ENCODE results near the gene CAB39L.

The CAB39L gene

DNA sequence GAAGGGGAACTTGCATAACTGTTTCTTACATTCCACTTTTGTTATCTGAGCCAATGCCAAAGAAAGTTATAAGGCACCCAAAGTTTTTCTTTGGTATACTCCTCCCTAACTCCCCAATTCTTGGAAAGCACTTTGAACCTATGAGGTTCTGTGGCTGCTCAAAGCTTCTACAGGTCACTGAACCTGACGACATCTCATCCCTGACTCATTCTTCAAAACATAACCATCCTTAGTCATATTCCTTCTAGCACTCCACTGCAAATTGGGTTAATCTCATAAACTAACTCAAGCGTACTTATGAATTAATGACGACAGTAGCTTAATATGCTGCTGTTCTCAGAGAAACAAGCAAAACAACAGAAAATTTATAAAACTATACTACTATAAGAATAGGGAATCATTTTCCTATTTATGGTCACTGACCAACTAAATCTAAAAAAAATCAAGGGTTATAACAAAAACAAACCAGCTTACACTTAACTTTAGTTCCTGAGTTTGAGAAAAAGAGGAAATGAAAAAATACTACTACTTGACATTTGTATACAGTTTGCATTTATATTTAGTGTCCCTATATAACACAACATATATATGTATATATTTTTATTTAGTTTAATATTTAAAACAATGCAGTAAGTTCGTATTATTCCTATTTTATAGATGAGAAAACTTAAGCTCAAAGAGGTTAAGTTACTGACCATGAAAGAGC, 69.1 kb downstream of the CAB39L start:
- no peaks in the 10 kb centered on the region for H3K27me3 ChIP-seq (replicated peaks; ENCODE audit: control insufficient read depth, insufficient read depth, low read length, poor library complexity, severe bottlenecking)
- no peak overlapping the region for H3K4me3 ChIP-seq (ENCODE audit: insufficient read depth, low read depth, low read length, poor library complexity, severe bottlenecking)
- no peak for DNase-seq
- peaks cover 14% of the 10 kb centered on the region for H3K4me1 ChIP-seq (ENCODE audit: control insufficient read depth, insufficient read depth, low read length, poor library complexity, severe bottlenecking)
- H3K27ac ChIP-seq (ENCODE audit: insufficient read depth, low read length, poor library complexity, severe bottlenecking): no peak overlapping the region
- no peaks in the 10 kb centered on the region for H3K9me3 ChIP-seq (ENCODE audit: control insufficient read depth, low read length)
- H3K36me3 ChIP-seq (ENCODE audit: control insufficient read depth, insufficient read depth, low read length): no peaks in the 10 kb centered on the region

DNA sequence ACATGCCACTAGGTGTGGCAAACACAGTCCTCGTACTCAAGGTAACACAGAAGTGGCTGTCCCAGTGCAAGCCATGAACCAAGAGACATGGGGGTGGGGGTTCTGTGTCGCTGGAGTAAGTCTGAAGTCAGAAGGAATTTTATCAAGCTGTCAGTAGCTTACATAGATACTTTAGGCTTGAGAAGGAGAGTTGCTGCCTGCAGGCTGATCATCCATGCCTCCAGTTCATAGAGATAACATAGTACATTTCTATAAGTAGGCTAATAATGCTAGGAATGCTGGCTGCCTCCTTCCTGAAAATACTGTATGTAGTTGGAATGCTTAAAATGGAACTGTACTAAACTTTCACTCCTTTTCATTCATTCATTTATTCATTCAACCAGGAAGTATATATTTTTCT, 70.1 kb downstream of the CAB39L start:
- H3K36me3 ChIP-seq (ENCODE audit: control insufficient read depth, insufficient read depth, low read length): no peaks in the 10 kb centered on the region
- H3K4me1 ChIP-seq (ENCODE audit: control insufficient read depth, insufficient read depth, low read length, poor library complexity, severe bottlenecking): peaks cover 14% of the 10 kb centered on the region
- no peak for DNase-seq
- H3K9me3 ChIP-seq (ENCODE audit: control insufficient read depth, low read length): no peaks in the 10 kb centered on the region
- H3K27me3 ChIP-seq (replicated peaks; ENCODE audit: control insufficient read depth, insufficient read depth, low read length, poor library complexity, severe bottlenecking): no peaks in the 10 kb centered on the region
- no peak overlapping the region for H3K27ac ChIP-seq (ENCODE audit: insufficient read depth, low read length, poor library complexity, severe bottlenecking)
- no peak overlapping the region for H3K4me3 ChIP-seq (ENCODE audit: insufficient read depth, low read depth, low read length, poor library complexity, severe bottlenecking)

DNA sequence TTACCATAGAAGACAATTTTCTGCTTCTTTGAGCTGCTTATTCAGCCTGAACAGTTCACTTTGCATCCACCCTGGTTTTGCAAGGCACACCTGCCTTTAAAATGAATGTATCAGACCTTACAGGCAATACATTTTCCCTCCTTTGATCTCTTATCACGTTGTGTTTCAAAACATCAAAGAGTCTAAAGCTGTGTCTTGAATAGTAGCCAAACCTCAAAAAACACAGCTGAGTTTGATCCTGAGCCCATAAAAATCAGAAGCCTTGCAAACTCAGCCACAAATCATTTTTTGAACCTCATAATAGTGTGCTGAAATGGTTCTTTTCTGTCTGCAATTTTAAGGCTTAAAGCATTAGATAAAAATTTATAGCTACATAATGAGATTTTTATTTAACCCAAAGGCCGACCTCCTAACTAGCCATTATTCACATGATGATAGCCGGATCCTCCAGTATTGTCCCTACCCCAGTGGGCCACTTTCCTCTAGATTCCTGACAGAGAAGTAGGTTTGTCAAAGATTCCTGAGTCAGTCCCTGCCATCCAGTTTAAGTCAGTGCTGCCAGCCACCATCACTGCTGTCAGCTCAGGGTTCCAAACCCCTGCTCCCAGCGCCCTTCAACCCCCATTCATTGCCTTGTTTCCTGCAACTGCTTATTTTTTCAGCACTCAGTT, 71.8 kb downstream of the CAB39L start:
- Histone ChIP-seq H3K4me1 (ENCODE audit: control insufficient read depth, insufficient read depth, low read length, poor library complexity, severe bottlenecking) (peaks cover 14% of the 10 kb centered on the region), H3K27me3 (replicated peaks; ENCODE audit: control insufficient read depth, insufficient read depth, low read length, poor library complexity, severe bottlenecking) (no peaks in the 10 kb centered on the region), H3K9me3 (ENCODE audit: control insufficient read depth, low read length) (no peaks in the 10 kb centered on the region), H3K4me3 (ENCODE audit: insufficient read depth, low read depth, low read length, poor library complexity, severe bottlenecking) (no peak overlapping the region), H3K27ac (ENCODE audit: insufficient read depth, low read length, poor library complexity, severe bottlenecking) (no peak overlapping the region), H3K36me3 (ENCODE audit: control insufficient read depth, insufficient read depth, low read length) (no peaks in the 10 kb centered on the region)
- no peak for DNase-seq

DNA sequence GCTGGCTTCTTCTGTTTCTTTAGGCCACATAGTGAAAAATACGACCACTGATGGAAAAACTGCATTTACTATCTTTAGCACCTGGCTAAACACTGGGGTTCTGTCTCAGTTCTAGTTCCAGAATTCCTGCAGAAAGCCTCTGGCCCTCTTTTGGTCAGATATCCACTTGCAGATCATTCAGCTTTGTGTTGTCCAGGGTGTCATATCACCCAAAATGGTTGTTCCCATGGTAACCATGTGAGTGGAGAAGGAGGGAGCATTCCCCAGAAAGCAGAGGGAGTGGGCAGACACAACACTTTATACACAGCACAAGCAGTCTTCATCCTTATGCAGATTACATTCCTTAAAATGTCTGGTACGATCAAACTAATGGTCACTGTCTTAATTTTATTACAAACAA, 73.5 kb downstream of the CAB39L start:
- no peak for DNase-seq
- Histone ChIP-seq H3K27me3 (replicated peaks; ENCODE audit: control insufficient read depth, insufficient read depth, low read length, poor library complexity, severe bottlenecking) (no peaks in the 10 kb centered on the region), H3K4me1 (ENCODE audit: control insufficient read depth, insufficient read depth, low read length, poor library complexity, severe bottlenecking) (peaks cover 14% of the 10 kb centered on the region), H3K27ac (ENCODE audit: insufficient read depth, low read length, poor library complexity, severe bottlenecking) (no peak overlapping the region), H3K36me3 (ENCODE audit: control insufficient read depth, insufficient read depth, low read length) (no peaks in the 10 kb centered on the region), H3K9me3 (ENCODE audit: control insufficient read depth, low read length) (no peaks in the 10 kb centered on the region), H3K4me3 (ENCODE audit: insufficient read depth, low read depth, low read length, poor library complexity, severe bottlenecking) (no peak overlapping the region)

DNA sequence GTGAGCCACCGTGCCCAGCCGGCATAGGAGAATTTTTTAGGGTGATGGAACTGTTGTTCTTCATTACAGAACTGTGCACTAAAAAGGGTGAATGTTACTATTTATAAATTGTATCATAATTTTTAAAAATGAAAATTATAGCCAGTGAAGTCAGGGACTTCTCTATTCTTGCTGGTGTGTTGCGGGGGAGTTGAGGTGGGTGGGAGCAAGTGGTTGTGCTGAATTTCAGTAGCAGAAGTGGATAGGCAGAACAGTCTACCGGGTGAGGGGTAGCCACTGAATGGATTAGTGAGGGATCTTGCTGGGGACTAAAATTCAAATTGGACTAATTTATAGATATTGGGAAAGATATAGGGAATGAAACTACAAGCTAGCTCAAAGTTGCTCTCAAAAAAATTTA, 74.0 kb downstream of the CAB39L start:
- peaks cover 14% of the 10 kb centered on the region for H3K4me1 ChIP-seq (ENCODE audit: control insufficient read depth, insufficient read depth, low read length, poor library complexity, severe bottlenecking)
- H3K27ac ChIP-seq (ENCODE audit: insufficient read depth, low read length, poor library complexity, severe bottlenecking): no peak overlapping the region
- DNase-seq: no peak
- no peaks in the 10 kb centered on the region for H3K9me3 ChIP-seq (ENCODE audit: control insufficient read depth, low read length)
- no peaks in the 10 kb centered on the region for H3K27me3 ChIP-seq (replicated peaks; ENCODE audit: control insufficient read depth, insufficient read depth, low read length, poor library complexity, severe bottlenecking)
- no peaks in the 10 kb centered on the region for H3K36me3 ChIP-seq (ENCODE audit: control insufficient read depth, insufficient read depth, low read length)
- H3K4me3 ChIP-seq (ENCODE audit: insufficient read depth, low read depth, low read length, poor library complexity, severe bottlenecking): no peak overlapping the region

DNA sequence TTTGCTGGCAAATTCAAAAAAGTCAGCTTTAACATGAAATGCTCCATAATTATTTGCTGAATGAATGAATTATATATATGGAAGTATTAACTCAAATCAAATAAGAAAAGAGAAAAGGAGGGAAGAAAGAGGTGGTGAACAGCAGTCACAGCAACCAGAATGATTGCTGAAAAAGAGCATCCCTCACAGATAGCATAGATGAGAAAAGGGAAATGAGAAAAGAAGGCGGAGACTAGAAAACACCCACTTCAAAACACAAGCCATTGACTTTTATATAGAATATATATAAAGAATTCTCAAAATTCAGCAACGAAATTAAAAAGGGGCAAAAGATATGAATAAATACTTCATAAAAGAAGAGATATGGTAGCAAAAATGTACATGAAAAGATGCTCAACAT, 75.2 kb downstream of the CAB39L start:
- H3K36me3 ChIP-seq (ENCODE audit: control insufficient read depth, insufficient read depth, low read length): no peaks in the 10 kb centered on the region
- H3K4me3 ChIP-seq (ENCODE audit: insufficient read depth, low read depth, low read length, poor library complexity, severe bottlenecking): no peak overlapping the region
- H3K9me3 ChIP-seq (ENCODE audit: control insufficient read depth, low read length): no peaks in the 10 kb centered on the region
- H3K4me1 ChIP-seq (ENCODE audit: control insufficient read depth, insufficient read depth, low read length, poor library complexity, severe bottlenecking): peaks cover 14% of the 10 kb centered on the region
- H3K27me3 ChIP-seq (replicated peaks; ENCODE audit: control insufficient read depth, insufficient read depth, low read length, poor library complexity, severe bottlenecking): no peaks in the 10 kb centered on the region
- no peak overlapping the region for H3K27ac ChIP-seq (ENCODE audit: insufficient read depth, low read length, poor library complexity, severe bottlenecking)
- DNase-seq: no peak

DNA sequence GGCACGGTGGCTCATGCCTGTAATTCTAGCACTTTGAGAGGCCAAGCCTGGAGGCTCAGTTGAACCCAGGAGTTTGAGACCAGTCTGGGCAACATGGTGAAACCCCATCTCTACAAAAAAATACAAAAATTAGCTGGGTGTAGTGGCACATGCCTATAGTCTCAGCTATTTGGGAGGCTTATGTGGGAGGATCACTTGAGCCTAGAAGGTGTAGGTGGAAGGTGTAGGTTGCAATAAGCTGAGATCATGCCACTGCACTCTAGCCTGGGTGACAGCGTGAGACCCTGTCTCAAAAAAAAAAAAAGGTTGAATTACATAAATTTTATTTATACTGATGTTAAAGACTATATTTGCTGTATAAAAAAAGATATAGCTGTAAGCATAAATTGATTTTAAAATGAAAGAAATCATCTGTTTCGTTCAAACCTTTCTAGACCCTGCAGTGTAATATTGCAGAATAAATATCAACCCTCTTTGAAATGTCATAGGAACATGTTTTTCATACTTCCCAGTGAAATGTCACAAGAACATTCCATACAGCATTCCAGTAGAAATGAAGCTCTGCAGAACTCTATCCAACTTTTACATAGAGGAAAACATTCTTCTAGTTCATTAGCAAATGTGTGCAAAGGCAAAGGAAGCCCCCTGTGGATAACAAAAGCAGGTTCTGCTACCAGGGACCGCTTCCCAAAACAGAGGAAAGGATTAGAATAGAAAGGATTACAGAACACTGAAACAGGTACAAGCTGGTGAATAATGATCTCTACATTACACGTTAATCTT, 76.0 kb downstream of the CAB39L start:
- no peak overlapping the region for H3K4me3 ChIP-seq (ENCODE audit: insufficient read depth, low read depth, low read length, poor library complexity, severe bottlenecking)
- no peaks in the 10 kb centered on the region for H3K27me3 ChIP-seq (replicated peaks; ENCODE audit: control insufficient read depth, insufficient read depth, low read length, poor library complexity, severe bottlenecking)
- no peak overlapping the region for H3K27ac ChIP-seq (ENCODE audit: insufficient read depth, low read length, poor library complexity, severe bottlenecking)
- no peaks in the 10 kb centered on the region for H3K9me3 ChIP-seq (ENCODE audit: control insufficient read depth, low read length)
- no peak for DNase-seq
- no peaks in the 10 kb centered on the region for H3K36me3 ChIP-seq (ENCODE audit: control insufficient read depth, insufficient read depth, low read length)
- peaks cover 14% of the 10 kb centered on the region for H3K4me1 ChIP-seq (ENCODE audit: control insufficient read depth, insufficient read depth, low read length, poor library complexity, severe bottlenecking)

DNA sequence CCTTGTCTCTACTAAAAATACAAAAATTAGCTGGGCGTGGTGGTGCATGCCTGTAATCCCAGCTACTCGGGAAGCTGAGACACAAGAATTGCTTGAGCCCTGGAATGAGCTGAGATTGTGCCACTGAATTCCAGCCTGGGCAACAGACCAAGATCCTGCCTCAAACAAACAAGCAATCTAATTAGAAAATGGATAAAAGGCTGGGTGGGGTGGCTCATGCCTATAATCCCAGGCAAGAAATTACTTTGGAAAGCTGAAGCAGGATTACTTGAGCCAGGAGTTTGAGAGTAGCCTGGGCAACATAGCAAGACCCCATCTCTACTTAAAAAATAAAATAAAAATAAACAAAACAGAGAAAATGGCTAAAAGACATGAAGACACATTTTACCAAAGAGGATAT, 77.0 kb downstream of the CAB39L start:
- Histone ChIP-seq H3K36me3 (ENCODE audit: control insufficient read depth, insufficient read depth, low read length) (no peaks in the 10 kb centered on the region), H3K9me3 (ENCODE audit: control insufficient read depth, low read length) (no peaks in the 10 kb centered on the region), H3K4me1 (ENCODE audit: control insufficient read depth, insufficient read depth, low read length, poor library complexity, severe bottlenecking) (peaks cover 7% of the 10 kb centered on the region), H3K27ac (ENCODE audit: insufficient read depth, low read length, poor library complexity, severe bottlenecking) (no peak overlapping the region), H3K27me3 (replicated peaks; ENCODE audit: control insufficient read depth, insufficient read depth, low read length, poor library complexity, severe bottlenecking) (no peaks in the 10 kb centered on the region), H3K4me3 (ENCODE audit: insufficient read depth, low read depth, low read length, poor library complexity, severe bottlenecking) (no peak overlapping the region)
- no peak for DNase-seq

DNA sequence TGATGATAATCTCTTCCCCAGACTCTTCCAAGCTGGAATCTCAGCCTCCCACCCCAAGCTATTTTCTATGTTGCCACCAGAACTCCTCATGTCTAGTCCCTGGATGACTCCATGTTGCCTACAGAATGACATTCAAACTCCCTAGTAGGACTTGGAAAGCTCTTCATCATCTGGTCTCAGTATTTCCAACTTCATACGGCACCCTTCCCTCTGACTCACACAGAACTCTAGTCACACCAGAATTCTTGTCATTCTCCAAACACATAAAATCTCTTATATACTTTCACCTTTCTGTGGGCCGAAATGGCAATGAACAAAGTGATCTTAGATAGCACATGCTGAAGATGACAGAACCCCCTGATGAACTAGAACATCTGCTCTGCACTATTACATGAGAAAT, 86.2 kb downstream of the CAB39L start:
- Histone ChIP-seq H3K4me1 (ENCODE audit: control insufficient read depth, insufficient read depth, low read length, poor library complexity, severe bottlenecking) (no peaks in the 10 kb centered on the region), H3K4me3 (ENCODE audit: insufficient read depth, low read depth, low read length, poor library complexity, severe bottlenecking) (no peak overlapping the region), H3K36me3 (ENCODE audit: control insufficient read depth, insufficient read depth, low read length) (no peaks in the 10 kb centered on the region), H3K27me3 (replicated peaks; ENCODE audit: control insufficient read depth, insufficient read depth, low read length, poor library complexity, severe bottlenecking) (no peaks in the 10 kb centered on the region), H3K27ac (ENCODE audit: insufficient read depth, low read length, poor library complexity, severe bottlenecking) (no peak overlapping the region), H3K9me3 (ENCODE audit: control insufficient read depth, low read length) (no peaks in the 10 kb centered on the region)
- no peak for DNase-seq

DNA sequence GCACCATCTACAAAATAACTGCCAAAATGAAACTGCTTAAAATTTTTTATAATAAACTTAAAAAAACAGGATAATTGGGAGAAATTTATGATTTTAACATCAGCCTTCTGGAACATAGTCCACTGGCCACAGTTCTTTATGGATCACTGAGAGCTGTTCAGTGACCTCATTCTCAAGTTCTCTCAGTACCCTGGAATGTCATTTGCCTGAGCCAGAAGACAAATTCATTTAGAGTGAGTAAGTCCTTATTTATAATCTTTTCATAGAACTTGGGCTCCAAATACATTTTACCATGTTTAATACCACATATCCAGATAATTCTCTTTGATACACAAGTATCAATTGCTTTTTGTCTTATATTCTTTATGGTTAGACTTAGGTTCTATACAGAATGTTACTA, 87.6 kb downstream of the CAB39L start:
- H3K4me3 ChIP-seq (ENCODE audit: insufficient read depth, low read depth, low read length, poor library complexity, severe bottlenecking): no peak overlapping the region
- no peak overlapping the region for H3K27ac ChIP-seq (ENCODE audit: insufficient read depth, low read length, poor library complexity, severe bottlenecking)
- DNase-seq: no peak
- H3K36me3 ChIP-seq (ENCODE audit: control insufficient read depth, insufficient read depth, low read length): no peaks in the 10 kb centered on the region
- no peaks in the 10 kb centered on the region for H3K27me3 ChIP-seq (replicated peaks; ENCODE audit: control insufficient read depth, insufficient read depth, low read length, poor library complexity, severe bottlenecking)
- H3K9me3 ChIP-seq (ENCODE audit: control insufficient read depth, low read length): no peaks in the 10 kb centered on the region
- H3K4me1 ChIP-seq (ENCODE audit: control insufficient read depth, insufficient read depth, low read length, poor library complexity, severe bottlenecking): no peaks in the 10 kb centered on the region

All from effector memory CD4-positive, alpha-beta T cell (primary cell).